GM19099 (cell line): ENCODE results near the gene TTLL8.

ENCODE experiments used
- POLR2A ChIP-seq: IDR thresholded peaks from 3 replicates; pipeline ENCODE4 v1.6.1; 2011; ENCODE audit warnings: low read depth; ENCODE audit not compliant: insufficient read length; ENCODE audit errors: extremely low read depth

TTLL8 gene

GRCh38 chr22:50086526-50086925, 28.4 kb upstream of the TTLL8 start:
- no peak for TF ChIP-seq POLR2A

- TF ChIP-seq POLR2A: no peak
Measured at GRCh38 chr22:50085211-50085972, 27.3 kb upstream of the TTLL8 start, which contains the start of gene MLC1. Gene MLC1, minus strand, starts transcription at chr22:50085426. Its CDS starts 524 bp downstream, at chr22:50084902.

- no peak for TF ChIP-seq POLR2A
Measured at GRCh38 chr22:50084614-50085021, 26.5 kb upstream of the TTLL8 start.

- no peak for TF ChIP-seq POLR2A
Measured at GRCh38 chr22:50084080-50084477, 26.0 kb upstream of the TTLL8 start.

GRCh38 chr22:50083462-50084079, 25.5 kb upstream of the TTLL8 start:
- TF ChIP-seq POLR2A: no peak

GRCh38 chr22:50082961-50083461, 24.9 kb upstream of the TTLL8 start:
- no peak for TF ChIP-seq POLR2A

GRCh38 chr22:50082197-50082715, 24.2 kb upstream of the TTLL8 start:
- TF ChIP-seq POLR2A: no peak

- TF ChIP-seq POLR2A: no peak
Measured at GRCh38 chr22:50081426-50082196, 23.5 kb upstream of the TTLL8 start.

- no peak for TF ChIP-seq POLR2A
Measured at GRCh38 chr22:50080077-50080465, 22.0 kb upstream of the TTLL8 start.

- no peak for TF ChIP-seq POLR2A
Measured at GRCh38 chr22:50078761-50079160, 20.7 kb upstream of the TTLL8 start.

- TF ChIP-seq POLR2A: no peak
Measured at GRCh38 chr22:50078246-50078645, 20.1 kb upstream of the TTLL8 start.

- TF ChIP-seq POLR2A: no peak
Measured at GRCh38 chr22:50076646-50077535, 18.8 kb upstream of the TTLL8 start.

GRCh38 chr22:50074551-50075530, 16.7 kb upstream of the TTLL8 start:
- no peak for TF ChIP-seq POLR2A
